Stimulated activated CD4-positive, alpha-beta T cell treated with anti-CD3 and anti-CD28 coated beads, Interleukin-15, amount 100 ng/mL, for 1 hour (primary cell): ENCODE data around the gene INTS1.

ENCODE experiments used
- DNase-seq, 2 donors: peaks; one replicate each; pipeline ENCODE4 v3.0.0-alpha.2; 2020; ENCODE audit warnings: low read depth in 1 of 2, low spot score in 1 of 2

INTS1 gene

GRCh38 chr7:1542841-1543747 is 38.9 kb upstream of the INTS1 start:
- no peak for DNase-seq

GRCh38 chr7:1542329-1542728 is 38.1 kb upstream of the INTS1 start:
- DNase-seq, result no peak

- no peak for DNase-seq
These were observed 37.4 kb upstream of the INTS1 start for GRCh38 chr7:1541431-1542162.

GRCh38 chr7:1540776-1541271 is 36.6 kb upstream of the INTS1 start:
- no peak for DNase-seq

- no peak for DNase-seq
These were observed 35.9 kb upstream of the INTS1 start for GRCh38 chr7:1539882-1540775.

GRCh38 chr7:1539181-1539881 is 35.1 kb upstream of the INTS1 start:
- no peak for DNase-seq

- no peak for DNase-seq
These were observed 34.5 kb upstream of the INTS1 start for GRCh38 chr7:1538544-1539180.

GRCh38 chr7:1537535-1538412 is 33.6 kb upstream of the INTS1 start:
- no peak for DNase-seq

- DNase-seq, result no peak
These were observed 32.8 kb upstream of the INTS1 start for GRCh38 chr7:1536743-1537534.

- no peak for DNase-seq
These were observed 32.2 kb upstream of the INTS1 start for GRCh38 chr7:1536455-1536742.

- no peak for DNase-seq
These were observed 31.7 kb upstream of the INTS1 start for GRCh38 chr7:1535701-1536454.

- no peak for DNase-seq
These were observed 30.9 kb upstream of the INTS1 start for GRCh38 chr7:1535100-1535458.

- DNase-seq, result no peak
These were observed 30.3 kb upstream of the INTS1 start for GRCh38 chr7:1534330-1535099.

- no peak for DNase-seq
These were observed 29.5 kb upstream of the INTS1 start for GRCh38 chr7:1533547-1534329.

GRCh38 chr7:1533255-1533546 is 29.0 kb upstream of the INTS1 start:
- DNase-seq, result no peak

GRCh38 chr7:1532456-1533254 is 28.5 kb upstream of the INTS1 start:
- peak; percentile 32 to 37 for DNase-seq
